NCI-H69 (cell line): Measurements from ENCODE around the gene PBX4.
"Not testable (repeated sequence)": the region's sequence is repeated elsewhere in the genome, so short reads cannot be mapped to it uniquely, and the experiment has no call there.

Source experiments
- DNase-seq: peaks from one replicate; lab custom pipeline; 2025; lab: John Stamatoyannopoulos, UW

The PBX4 gene

GRCh38 chr19:19626516-19627472 lies 8.3 kb upstream of the PBX4 start:
- no peak for DNase-seq

- no peak for DNase-seq
Measured at GRCh38 chr19:19624032-19624570, 5.6 kb upstream of the PBX4 start.

DNA sequence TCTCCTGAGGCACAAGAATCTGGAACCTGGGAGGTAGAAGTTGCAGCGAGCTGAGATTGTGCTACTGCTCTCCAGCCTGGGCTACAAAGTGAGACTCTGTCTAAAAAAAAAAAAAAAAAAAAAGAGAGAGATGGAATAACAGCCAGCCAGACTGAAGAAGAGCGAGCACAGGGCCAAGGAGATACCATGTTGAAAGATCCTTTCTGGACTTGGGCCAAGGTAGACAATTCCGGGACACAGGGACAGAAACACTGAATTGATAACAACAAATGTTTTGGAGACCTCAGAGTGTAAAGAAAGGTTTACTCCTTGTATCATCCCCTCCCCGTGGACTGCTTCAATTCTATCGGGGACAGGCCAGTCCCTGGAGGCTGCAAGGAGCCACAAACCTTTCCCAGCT lies 4.9 kb upstream of the PBX4 start:
- no peak for DNase-seq

DNA sequence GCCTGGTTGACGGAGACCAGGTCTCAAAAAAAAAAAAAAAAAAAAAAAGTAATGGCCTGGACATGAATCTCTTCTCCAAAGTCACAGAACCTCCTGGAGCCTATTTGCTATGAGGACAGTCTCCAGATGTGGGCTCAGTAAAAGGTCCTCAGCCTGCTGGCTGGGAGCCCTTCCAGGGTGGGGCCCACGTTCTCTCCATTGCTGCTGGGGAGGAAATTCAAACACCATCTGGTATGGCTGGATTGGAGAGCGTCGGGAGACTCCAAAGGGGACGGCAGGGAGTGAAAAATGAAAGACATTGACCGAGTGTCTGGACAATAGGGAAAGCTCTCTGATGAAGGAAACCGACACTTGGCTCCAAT lies 1.3 kb upstream of the PBX4 start:
- DNase-seq: peak; percentile 40

DNA sequence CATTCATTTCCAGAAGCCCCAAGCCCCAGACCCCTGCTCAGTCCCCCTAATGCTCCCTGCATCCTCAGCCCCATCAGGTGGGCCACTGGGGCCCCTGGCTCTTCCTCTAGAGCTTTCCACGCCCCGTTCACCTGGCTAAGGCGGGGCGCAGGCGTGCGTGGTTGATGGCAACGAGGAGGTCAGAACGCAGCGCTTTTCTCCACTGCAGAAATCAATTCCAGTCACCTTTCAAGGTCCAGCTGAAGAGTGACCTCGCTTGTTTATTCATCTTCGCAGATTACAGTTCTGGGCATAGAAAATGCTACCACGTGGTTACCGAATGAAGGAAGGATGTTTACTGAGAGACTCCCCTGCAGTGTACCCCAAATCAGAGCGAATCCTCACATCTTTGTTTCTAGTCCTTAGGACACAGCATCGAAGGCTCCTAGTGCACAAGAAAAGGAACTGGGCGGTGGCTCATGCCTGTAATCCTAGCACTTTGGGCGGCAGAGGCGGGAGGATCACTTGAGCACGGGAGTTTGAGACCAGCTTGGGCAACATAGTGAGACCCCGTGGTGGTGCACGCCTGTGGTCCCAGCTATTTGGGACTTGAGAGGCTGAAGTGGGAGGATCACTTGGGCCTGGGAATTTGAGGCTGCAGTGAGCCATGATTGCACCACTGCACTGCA lies 828 bp upstream of the PBX4 start:
- peak; percentile 62 for DNase-seq

- DNase-seq: no peak
Measured at GRCh38 chr19:19615086-19615485, 3.4 kb downstream of the PBX4 start.

DNA sequence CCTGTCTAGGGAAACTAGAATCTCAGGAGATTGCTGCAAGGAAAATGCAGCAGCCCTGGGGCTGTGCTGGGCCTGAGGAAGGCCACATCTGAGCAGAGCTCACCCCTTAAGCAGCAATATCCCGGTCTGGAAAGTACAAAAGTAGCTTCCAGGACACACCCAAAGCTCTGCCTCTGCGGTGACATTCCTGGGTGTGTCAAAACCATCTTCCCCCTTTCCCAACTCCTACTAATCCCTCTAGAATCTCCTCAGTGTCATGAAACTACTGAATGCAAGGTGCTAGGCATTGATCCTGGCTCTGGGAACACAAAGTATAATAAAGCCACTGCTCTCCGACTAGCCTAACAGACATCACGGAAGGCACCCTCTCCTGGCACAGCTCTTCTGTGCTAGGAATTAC lies 5.0 kb downstream of the PBX4 start:
- DNase-seq: no peak

- no peak for DNase-seq
Measured at GRCh38 chr19:19610376-19611202, 7.9 kb downstream of the PBX4 start.

- DNase-seq: not testable (repeated sequence)
Measured at GRCh38 chr19:19606686-19607085, 11.8 kb downstream of the PBX4 start.

DNA sequence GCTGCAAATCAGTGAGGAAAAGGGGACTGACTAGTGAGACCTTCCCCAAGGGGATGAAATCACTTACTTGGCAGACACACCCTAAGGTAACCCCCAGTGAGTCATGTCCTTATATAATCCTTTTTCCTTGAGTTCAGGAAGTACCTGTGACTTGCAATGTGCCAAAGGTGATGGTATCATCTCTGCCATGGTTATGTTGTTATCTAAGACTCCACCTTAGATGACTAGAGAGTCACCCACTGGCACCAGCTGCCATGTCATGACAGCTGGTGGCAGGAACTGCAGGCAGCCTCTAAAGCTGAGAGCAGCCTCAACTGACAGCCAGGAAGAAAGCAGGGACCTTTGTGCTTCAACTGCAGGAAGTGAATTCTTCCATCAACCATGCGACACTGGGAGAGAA lies 12.5 kb downstream of the PBX4 start:
- DNase-seq: peak; percentile 75

GRCh38 chr19:19602713-19603324 lies 15.7 kb downstream of the PBX4 start:
- DNase-seq: peak; percentile 42

DNA sequence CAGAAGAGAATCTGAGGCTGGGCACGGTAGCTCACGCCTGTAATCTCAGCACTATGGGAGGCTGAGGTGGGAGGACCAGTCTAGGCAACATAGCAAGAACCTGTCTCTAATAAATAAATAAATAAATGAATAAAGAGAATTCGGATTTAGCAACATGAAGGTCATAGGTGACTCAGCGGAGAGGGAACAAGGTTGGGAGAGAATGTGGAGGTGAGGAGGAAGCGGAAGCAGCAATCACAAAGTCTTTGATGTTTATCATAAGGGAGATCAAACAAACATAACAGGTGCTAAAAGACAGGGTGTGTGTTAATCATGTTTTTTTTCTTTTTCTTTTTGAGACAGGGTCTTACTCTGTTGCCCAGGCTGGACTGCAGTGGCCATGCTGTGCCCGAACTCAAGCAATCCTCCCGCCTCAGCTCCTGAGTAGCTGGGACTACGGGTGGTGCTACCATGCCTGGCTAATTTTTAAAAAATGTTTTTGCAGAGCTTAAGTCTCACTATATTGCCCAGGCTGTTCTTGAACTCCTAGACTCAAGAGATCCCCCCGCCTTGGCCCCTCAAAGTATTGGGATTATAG lies 16.3 kb downstream of the PBX4 start:
- no peak for DNase-seq

DNA sequence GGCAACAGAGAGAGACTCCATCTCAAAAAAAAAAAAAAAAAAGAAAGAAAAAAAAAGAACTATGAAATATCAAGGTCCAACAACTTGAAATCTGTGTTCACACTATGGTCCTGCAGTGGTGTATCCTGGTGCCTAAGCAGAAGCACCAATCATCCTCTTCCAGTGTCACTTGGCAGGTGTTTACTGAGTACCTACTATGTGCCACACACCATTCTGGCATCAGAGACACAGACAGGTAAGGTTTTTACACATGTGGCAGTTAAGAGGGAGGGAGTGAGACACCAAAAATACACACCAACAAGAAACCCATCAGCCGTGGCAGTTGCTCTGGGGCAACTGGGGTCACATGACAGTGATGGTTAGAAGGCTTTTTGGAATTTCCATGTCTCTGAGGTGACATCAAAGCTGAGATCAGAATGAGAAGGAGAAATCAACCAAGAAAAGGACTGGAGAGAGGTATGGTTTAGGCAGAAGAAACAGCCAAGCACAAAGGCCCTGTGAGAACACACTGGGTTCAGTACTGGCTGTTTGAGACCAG lies 17.6 kb downstream of the PBX4 start:
- no peak for DNase-seq

- not testable (repeated sequence) for DNase-seq
Measured at GRCh38 chr19:19598728-19599451, 19.6 kb downstream of the PBX4 start.

GRCh38 chr19:19597809-19598306 lies 20.6 kb downstream of the PBX4 start:
- no peak for DNase-seq

DNA sequence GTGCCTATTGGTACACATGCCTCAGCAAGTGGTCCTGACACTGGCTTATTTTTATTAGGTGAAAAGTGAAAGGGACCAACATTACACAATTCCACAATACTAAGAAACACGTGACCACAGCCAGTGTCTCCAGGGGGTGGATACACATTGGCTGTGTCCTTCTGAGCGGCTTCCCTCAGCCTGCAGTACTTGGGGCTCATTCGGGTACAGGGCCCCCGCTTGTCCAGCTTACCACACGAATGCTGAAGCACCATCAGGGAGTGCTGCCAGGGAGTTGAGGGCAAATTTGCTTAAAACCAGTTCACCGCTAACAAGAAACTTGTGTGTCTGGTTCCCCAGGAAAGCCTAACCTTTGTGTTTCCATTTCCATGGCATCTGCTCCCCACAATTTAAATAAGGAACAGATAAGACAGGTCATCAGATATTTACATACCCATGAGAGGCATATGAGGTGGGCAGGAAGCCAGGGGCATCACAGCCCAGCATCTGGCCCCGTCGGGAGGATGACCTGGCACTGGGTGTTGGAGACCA lies 23.3 kb downstream of the PBX4 start:
- peak; percentile 54 for DNase-seq

- no peak for DNase-seq
Measured at GRCh38 chr19:19594381-19594780, 24.1 kb downstream of the PBX4 start.

DNA sequence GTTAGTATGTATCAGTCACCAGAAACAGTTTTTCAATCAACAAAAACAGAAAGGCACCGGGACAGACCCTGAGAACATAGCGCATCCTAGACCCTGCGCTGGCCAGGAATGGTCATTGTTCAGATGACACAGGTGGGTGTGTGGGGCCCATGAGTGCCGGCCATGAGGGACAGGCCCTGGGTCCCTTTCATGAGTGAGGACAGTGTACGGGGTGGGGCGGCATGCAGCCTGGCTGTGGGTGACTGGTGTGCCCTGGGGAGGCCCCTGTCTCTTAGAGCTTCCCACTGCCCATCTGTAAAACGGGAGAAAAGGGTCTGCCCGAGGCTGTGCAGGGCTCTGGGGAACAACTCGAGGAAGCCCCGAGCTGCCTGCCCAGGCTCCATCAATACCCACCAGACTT lies 25.8 kb downstream of the PBX4 start:
- no peak for DNase-seq

- DNase-seq: peak; percentile 79
Measured at GRCh38 chr19:19591133-19591825, 27.2 kb downstream of the PBX4 start.
